Stomach (tissue), 9 donors: ENCODE measurements around the gene TMEM43. TPM values are rescaled to one million over a fixed set of nuclear protein-coding genes. Genes with fewer than 3 reads are reported as not detected.

Source experiments
- DNase-seq, 2 donors: peaks; one replicate each; pipeline versions ENCODE4 v3.0.0 to v3.0.0-alpha.2; 2013 to 2019
- H3K27ac ChIP-seq, 5 donors: fragments of 200-600 bp in 4 of 5; sonication (generic) in 4 of 5; one replicate each; pipeline ENCODE4 v1.5.1; 2013 to 2019; ENCODE audit warnings: mild to moderate bottlenecking in 1 of 5, moderate library complexity in 1 of 5
- H3K27me3 ChIP-seq, 3 donors: fragments of 200-600 bp; sonication (generic); one replicate each; pipeline ENCODE4 v1.5.1; 2017 to 2019; ENCODE audit warnings: mixed run types in 1 of 3
- H3K36me3 ChIP-seq, 4 donors: fragments of 200-600 bp; sonication (generic); 1 replicate in 3 of 4; 2 replicates in 1 of 4; pipeline ENCODE4 v1.5.1; 2016 to 2019
- H3K4me1 ChIP-seq, 4 donors: fragments of 200-600 bp; sonication (generic); one replicate each; pipeline ENCODE4 v1.5.1; 2016 to 2019
- H3K4me3 ChIP-seq, 4 donors: fragments of 200-600 bp; sonication (generic) in 3 of 4; one replicate each; pipeline ENCODE4 v1.5.1; 2016 to 2019; ENCODE audit warnings: mild to moderate bottlenecking in 1 of 4
- H3K9me3 ChIP-seq, 4 donors: fragments of 200-600 bp; sonication (generic); one replicate each; pipeline ENCODE4 v1.5.1; 2016 to 2019
- CTCF ChIP-seq, 7 experiments: fragments of 450-650 bp in 4 of 7; fragments of 200-600 bp in 3 of 7; sonication (generic) in 3 of 7; IDR thresholded peaks; one replicate each; pipeline ENCODE4 v1.5.1; 2016 to 2019; ENCODE audit warnings: antibody characterized with exemption in 7 of 7, control low read depth in 2 of 7, mild to moderate bottlenecking in 1 of 7
- EP300 ChIP-seq: sonication (generic); formaldehyde crosslinking; IDR thresholded peaks from one replicate; pipeline ENCODE4 v1.6.1; 2017; ENCODE audit warnings: antibody characterized with exemption
- POLR2A ChIP-seq, 4 donors: fragments of 450-650 bp; IDR thresholded peaks; one replicate each; pipeline ENCODE4 v1.6.1; 2016; ENCODE audit warnings: antibody characterized with exemption in 4 of 4, control low read depth in 2 of 4, mild to moderate bottlenecking in 1 of 4, moderate library complexity in 1 of 4
- POLR2AphosphoS5 ChIP-seq, 3 donors: sonication (generic); formaldehyde crosslinking; IDR thresholded peaks; one replicate each; pipeline ENCODE4 v1.6.1; 2016; ENCODE audit warnings: antibody characterized with exemption in 3 of 3
- WGBS, 5 donors: extraction: QIAGEN DNeasy Blood & Tissue Kit in 3 of 5; methylation state at CpG; one replicate each; pipeline versions ENCODE4 v1.1.5 to v1.1.7; 2013 to 2018; 5-methylcytosine and 5-hydroxymethylcytosine counted together
- intact Hi-C: fragments of 100-400 bp; cut with DNase I; formaldehyde crosslinking; loops from one replicate; pipeline ENCODE4 v1.15.1; 2023; ENCODE audit warnings: low total_unique reads
- polyA plus RNA-seq, 3 donors: library from polyadenylated mRNA; stranded (reverse); fragments of 200-250 nt; gene quantifications; one replicate each; pipeline ENCODE4 v1.2.3, GENCODE V29; 2013
- total RNA-seq, 5 donors: library from RNA; depleted of rRNA; stranded (reverse); fragments of >200 nt; gene quantifications; one replicate each; pipeline versions ENCODE4 v1.1.0 to v1.2.3, GENCODE V29; 2014 to 2016
- donor health status: healthy with polysubstance abuse.
- donor health status: Bipolar disorder and iron deficiency.
- donor health status: healthy.

TMEM43 gene
- total and polyA plus RNA-seq, 8 donors, result 12.6 to 67.4 (median 37.3) TPM

GRCh38 chr3:14152233-14152962, 27.5 kb downstream of the TMEM43 start:
- H3K4me3 ChIP-seq, result no peak overlapping the region
- H3K4me1 ChIP-seq, result no peaks in the 10 kb centered on the region
- no peak overlapping the region for H3K27ac ChIP-seq
- no peak for DNase-seq
- H3K36me3 ChIP-seq, result peaks cover 24 to 95% (median 93%) of the 10 kb centered on the region in 4 donors
- WGBS, 5 donors, result 85 to 90% (median 86%) methylated on average over 11 of the region's 11 CpGs
- TF ChIP-seq EP300, result no peak
- TF ChIP-seq CTCF (IDR thresholded peaks at IDR 0.05), result no peak
- TF ChIP-seq POLR2AphosphoS5 (IDR thresholded peaks at IDR 0.05), result no peak
- no peak for TF ChIP-seq POLR2A (IDR thresholded peaks at IDR 0.05)
- H3K27me3 ChIP-seq, result no peaks in the 10 kb centered on the region
- intact Hi-C loops, result no loop called here
- no peaks in the 10 kb centered on the region for H3K9me3 ChIP-seq

- Histone ChIP-seq H3K36me3 (peaks cover 25 to 95% (median 93%) of the 10 kb centered on the region in 4 donors), H3K9me3 (no peaks in the 10 kb centered on the region), H3K27me3 (no peaks in the 10 kb centered on the region), H3K27ac (no peak overlapping the region), H3K4me3 (no peak overlapping the region), H3K4me1 (no peaks in the 10 kb centered on the region)
- TF ChIP-seq EP300 (no peak), CTCF (IDR thresholded peaks at IDR 0.05) (no peak), POLR2AphosphoS5 (IDR thresholded peaks at IDR 0.05) (no peak), POLR2A (IDR thresholded peaks at IDR 0.05) (no peak)
- intact Hi-C loops, result no loop called here
- DNase-seq, result no peak
- 71 to 92% (median 90%) methylated on average over 4 of the region's 4 CpGs for WGBS, 5 donors
Observed at GRCh38 chr3:14152963-14153355, 28.1 kb downstream of the TMEM43 start.

- Histone ChIP-seq H3K9me3 (no peaks in the 10 kb centered on the region), H3K27ac (no peak overlapping the region), H3K27me3 (no peaks in the 10 kb centered on the region), H3K36me3 (peaks cover 32 to 95% (median 93%) of the 10 kb centered on the region in 4 donors), H3K4me3 (no peak overlapping the region), H3K4me1 (no peaks in the 10 kb centered on the region)
- 92 to 95% (median 92%) methylated on average over 6 of the region's 6 CpGs for WGBS, 5 donors
- no peak for DNase-seq
- TF ChIP-seq POLR2AphosphoS5 (IDR thresholded peaks at IDR 0.05) (no peak), CTCF (IDR thresholded peaks at IDR 0.05) (no peak), EP300 (no peak), POLR2A (IDR thresholded peaks at IDR 0.05) (no peak)
- intact Hi-C loops, result no loop called here
Observed at GRCh38 chr3:14153663-14154062, 28.8 kb downstream of the TMEM43 start.

- no peak overlapping the region for H3K27ac ChIP-seq
- no peak for TF ChIP-seq POLR2AphosphoS5 (IDR thresholded peaks at IDR 0.05)
- TF ChIP-seq CTCF (IDR thresholded peaks at IDR 0.05), result no peak
- no peak for TF ChIP-seq EP300
- no peak for TF ChIP-seq POLR2A (IDR thresholded peaks at IDR 0.05)
- H3K36me3 ChIP-seq, result peaks cover 38 to 98% (median 94%) of the 10 kb centered on the region in 4 donors
- intact Hi-C loops, result no loop called here
- DNase-seq, result no peak
- no peak overlapping the region for H3K4me3 ChIP-seq
- no peaks in the 10 kb centered on the region for H3K4me1 ChIP-seq
- H3K9me3 ChIP-seq, result no peaks in the 10 kb centered on the region
- H3K27me3 ChIP-seq, result no peaks in the 10 kb centered on the region
- WGBS, 5 donors, result 86 to 94% (median 92%) methylated on average over 5 of the region's 5 CpGs
Observed at GRCh38 chr3:14154276-14154675, 29.4 kb downstream of the TMEM43 start.
